HEK293 (cell line): ENCODE data around the gene LCN12.

Experiments used
- HOXA7 ChIP-seq: sonication (generic); formaldehyde crosslinking; IDR thresholded peaks from 2 replicates; pipeline ENCODE4 v1.8.1; 2022; ENCODE audit warnings: missing genetic modification reagents, borderline replicate concordance
- INSM2 ChIP-seq: fragments of 450-650 bp; formaldehyde crosslinking; IDR thresholded peaks from 2 replicates; pipeline ENCODE4 v1.5.1; 2016; ENCODE audit warnings: missing biosample characterization, missing genetic modification characterization
- KLF10 ChIP-seq: fragments of 450-650 bp; IDR thresholded peaks from 2 replicates; pipeline ENCODE4 v1.5.1; 2018; ENCODE audit warnings: missing biosample characterization, mild to moderate bottlenecking, missing genetic modification characterization
- KLF17 ChIP-seq: fragments of 450-650 bp; formaldehyde crosslinking; IDR thresholded peaks from 2 replicates; pipeline ENCODE4 v1.5.1; 2016; ENCODE audit warnings: missing biosample characterization, missing genetic modification characterization
- KLF7 ChIP-seq: fragments of 450-650 bp; formaldehyde crosslinking; IDR thresholded peaks from 2 replicates; pipeline ENCODE4 v1.5.1; 2016; ENCODE audit warnings: missing biosample characterization, missing genetic modification characterization, borderline replicate concordance
- OSR2 ChIP-seq: fragments of 450-650 bp; formaldehyde crosslinking; IDR thresholded peaks from 2 replicates; pipeline ENCODE4 v1.5.1; 2016; ENCODE audit warnings: missing biosample characterization, missing genetic modification characterization
- OVOL3 ChIP-seq: fragments of 450-650 bp; formaldehyde crosslinking; IDR thresholded peaks from 2 replicates; pipeline ENCODE4 v1.5.1; 2016; ENCODE audit warnings: missing biosample characterization, missing genetic modification characterization
- REPIN1 ChIP-seq: fragments of 450-650 bp; formaldehyde crosslinking; IDR thresholded peaks from 2 replicates; pipeline ENCODE4 v1.5.1; 2017; ENCODE audit warnings: missing biosample characterization, missing genetic modification characterization, low read depth
- SP7 ChIP-seq: fragments of 450-650 bp; formaldehyde crosslinking; IDR thresholded peaks from 2 replicates; pipeline ENCODE4 v1.5.1; 2016; ENCODE audit warnings: missing biosample characterization, missing genetic modification characterization
- YY1 ChIP-seq: fragments of 450-650 bp; formaldehyde crosslinking; IDR thresholded peaks from 2 replicates; pipeline ENCODE4 v1.5.1; 2018; ENCODE audit warnings: missing biosample characterization, missing genetic modification characterization
- ZEB2 ChIP-seq: fragments of 450-650 bp; formaldehyde crosslinking; IDR thresholded peaks from 2 replicates; pipeline ENCODE4 v1.5.1; 2016; ENCODE audit warnings: missing biosample characterization, missing genetic modification characterization
- ZNF10 ChIP-seq: fragments of 450-650 bp; formaldehyde crosslinking; IDR thresholded peaks from 2 replicates; pipeline ENCODE4 v1.5.1; 2017; ENCODE audit warnings: missing biosample characterization, missing genetic modification characterization
- ZNF121 ChIP-seq: fragments of 450-650 bp; formaldehyde crosslinking; IDR thresholded peaks from 2 replicates; pipeline ENCODE4 v1.5.1; 2016; ENCODE audit warnings: missing biosample characterization, missing genetic modification characterization
- ZNF18 ChIP-seq: fragments of 450-650 bp; formaldehyde crosslinking; IDR thresholded peaks from 2 replicates; pipeline ENCODE4 v1.5.1; 2016; ENCODE audit warnings: missing biosample characterization, missing genetic modification characterization
- ZNF214 ChIP-seq: fragments of 450-650 bp; formaldehyde crosslinking; IDR thresholded peaks from 2 replicates; pipeline ENCODE4 v1.5.1; 2017; ENCODE audit warnings: missing biosample characterization, mild to moderate bottlenecking, missing genetic modification characterization, borderline replicate concordance
- ZNF221 ChIP-seq: fragments of 450-650 bp; formaldehyde crosslinking; IDR thresholded peaks from 2 replicates; pipeline ENCODE4 v1.5.1; 2017; ENCODE audit warnings: missing biosample characterization, missing genetic modification characterization, borderline replicate concordance
- ZNF324 ChIP-seq: fragments of 450-650 bp; formaldehyde crosslinking; IDR thresholded peaks from 2 replicates; pipeline ENCODE4 v1.5.1; 2016; ENCODE audit warnings: missing biosample characterization, missing genetic modification characterization
- ZNF366 ChIP-seq: fragments of 450-650 bp; formaldehyde crosslinking; conservative IDR thresholded peaks from 2 replicates; pipeline ENCODE4 v1.5.1; 2016; ENCODE audit warnings: missing biosample characterization, missing genetic modification characterization
- ZNF398 ChIP-seq: fragments of 450-650 bp; formaldehyde crosslinking; IDR thresholded peaks from 2 replicates; pipeline ENCODE4 v1.5.1; 2017; ENCODE audit warnings: missing biosample characterization, missing genetic modification characterization
- ZNF488 ChIP-seq: fragments of 450-650 bp; formaldehyde crosslinking; IDR thresholded peaks from 2 replicates; pipeline ENCODE4 v1.5.1; 2016; ENCODE audit warnings: missing biosample characterization, missing genetic modification characterization
- ZNF518A ChIP-seq: fragments of 450-650 bp; formaldehyde crosslinking; conservative IDR thresholded peaks from 2 replicates; pipeline ENCODE4 v1.5.1; 2016; ENCODE audit warnings: low read depth, missing biosample characterization, missing genetic modification characterization
- ZNF571 ChIP-seq: fragments of 450-650 bp; formaldehyde crosslinking; IDR thresholded peaks from 2 replicates; pipeline ENCODE4 v1.5.0; 2017; ENCODE audit warnings: missing biosample characterization, missing genetic modification characterization
- ZNF624 ChIP-seq: fragments of 450-650 bp; formaldehyde crosslinking; IDR thresholded peaks from 2 replicates; pipeline ENCODE4 v1.5.1; 2017; ENCODE audit warnings: missing biosample characterization, missing genetic modification characterization
- ZNF677 ChIP-seq: fragments of 450-650 bp; IDR thresholded peaks from 2 replicates; pipeline ENCODE4 v1.5.0; 2018; ENCODE audit warnings: missing biosample characterization, mild to moderate bottlenecking, missing genetic modification characterization, moderate library complexity
- ZNF704 ChIP-seq: fragments of 450-650 bp; formaldehyde crosslinking; IDR thresholded peaks from 2 replicates; pipeline ENCODE4 v1.5.1; 2016; ENCODE audit warnings: missing biosample characterization, missing genetic modification characterization
- ZSCAN23 ChIP-seq: fragments of 450-650 bp; formaldehyde crosslinking; IDR thresholded peaks from 2 replicates; pipeline ENCODE4 v1.5.1; 2016; ENCODE audit warnings: missing biosample characterization, missing genetic modification characterization

Gene LCN12

GRCh38 chr9:136991993-136992818 is 40.1 kb downstream of the LCN12 start, which contains the start of gene PAXX (continued):
- TF ChIP-seq ZNF324 (tag by site-specific recombination) (0 out of 2 replicates have a peak, but pooled peaks have one; percentile 34), ZNF121 (tag by site-specific recombination) (no peak), ZNF518A (tag by site-specific recombination) (no peak), ZEB2 (tag by site-specific recombination) (peak; percentile 79; the same call in 1 of the 2 replicates), SP7 (peak; percentile 66), ZNF571 (no peak), ZNF221 (tag by site-specific recombination) (no peak), OVOL3 (no peak), ZNF677 (tag by site-specific recombination) (no peak), INSM2 (tag by site-specific recombination) (0 out of 2 replicates have a peak, but pooled peaks have one; percentile 14), ZNF704 (tag by site-specific recombination) (0 out of 2 replicates have a peak, but pooled peaks have one; percentile 30), ZNF366 (no peak), KLF10 (tag by site-specific recombination) (peak; percentile 83), KLF7 (tag by site-specific recombination) (peak; percentile 52; the same call in 1 of the 2 replicates), KLF17 (tag by site-specific recombination) (peak; percentile 69), ZNF10 (tag by site-specific recombination) (0 out of 2 replicates have a peak, but pooled peaks have one; percentile 27), ZNF398 (tag by site-specific recombination) (peak; percentile 53), ZNF624 (no peak), ZNF18 (tag by site-specific recombination) (no peak), ZNF488 (no peak), REPIN1 (tag by site-specific recombination) (no peak), HOXA7 (0 out of 2 replicates have a peak, but pooled peaks have one; percentile 53), OSR2 (no peak), ZSCAN23 (0 out of 2 replicates have a peak, but pooled peaks have one; percentile 44), ZNF214 (no peak), YY1 (peak; percentile 71)
